Bronchial epithelial cell (primary cell): Measurements from ENCODE around the gene GON7. TPM values are rescaled to one million over a fixed set of nuclear protein-coding genes. Genes with fewer than 3 reads are reported as not detected.
A peak's percentile ranks its signal among the peaks of the same experiment; 100 is the strongest.
"Not testable (repeated sequence)": the region's sequence is repeated elsewhere in the genome, so short reads cannot be mapped to it uniquely, and the experiment has no call there.

Experiments
- DNase-seq: peaks from one replicate; pipeline ENCODE4 v3.0.0-alpha.2; 2010; ENCODE audit warnings: low read depth
- FAIRE-seq: peaks from 2 replicates; lab custom pipeline; 2011; peaks lifted over from hg19 to GRCh38; lab: Jason Lieb, UNC
- H3K27me3 ChIP-seq: 2 replicates; pipeline ENCODE4 v1.5.1; 2011; ENCODE audit warnings: low read length; ENCODE audit not compliant: control insufficient read depth, insufficient read depth
- H3K36me3 ChIP-seq: 2 replicates; pipeline ENCODE4 v1.5.1; 2011; ENCODE audit warnings: low read length; ENCODE audit not compliant: control insufficient read depth, insufficient read depth
- H3K4me3 ChIP-seq: 2 replicates; pipeline ENCODE4 v1.5.1; 2011; ENCODE audit warnings: mild to moderate bottlenecking, low read depth, low read length, control low read depth
- CTCF ChIP-seq: IDR thresholded peaks from 2 replicates; pipeline ENCODE4 v1.5.1; 2011; ENCODE audit warnings: mild to moderate bottlenecking, moderate library complexity, low read length, control low read depth, inconsistent platforms; ENCODE audit not compliant: insufficient read depth, severe bottlenecking
- total RNA-seq: library from RNA; depleted of rRNA; stranded (reverse); fragments of >200 nt; gene quantifications from 2 replicates; pipeline ENCODE4 v1.2.1, GENCODE V29; 2014

Gene GON7
- total RNA-seq, 1 donor from 2014 or later, result 11.6 TPM

- no peak overlapping the region for H3K4me3 ChIP-seq
- TF ChIP-seq CTCF, result no peak
- H3K27me3 ChIP-seq, result no peaks in the 10 kb centered on the region
- no peak for FAIRE-seq
- DNase-seq, result no peak
- H3K36me3 ChIP-seq, result no peaks in the 10 kb centered on the region
Observed at GRCh38 chr14:93163564-93163963, 43.3 kb downstream of the GON7 start.

- H3K27me3 ChIP-seq, result no peaks in the 10 kb centered on the region
- H3K36me3 ChIP-seq, result no peaks in the 10 kb centered on the region
- FAIRE-seq (no peak), DNase-seq (no peak)
- TF ChIP-seq CTCF, result no peak
- H3K4me3 ChIP-seq, result no peak overlapping the region
Observed at GRCh38 chr14:93161411-93161940, 45.4 kb downstream of the GON7 start.

- Histone ChIP-seq H3K36me3 (no peaks in the 10 kb centered on the region), H3K27me3 (no peaks in the 10 kb centered on the region), H3K4me3 (no peak overlapping the region)
- no peak for FAIRE-seq
- TF ChIP-seq CTCF, result peak; percentile 40
- DNase-seq, result no peak
Observed at GRCh38 chr14:93160353-93160801, 46.5 kb downstream of the GON7 start.

- FAIRE-seq, DNase-seq: not testable (repeated sequence)
Observed at GRCh38 chr14:93159625-93160352, 47.1 kb downstream of the GON7 start.

GRCh38 chr14:93158349-93158748 lies 48.5 kb downstream of the GON7 start:
- not testable (repeated sequence) for FAIRE-seq, DNase-seq, H3K27me3 ChIP-seq, H3K4me3 ChIP-seq, H3K36me3 ChIP-seq

More at GRCh38 chr14:93159625-93160352, 47.1 kb downstream of the GON7 start:
- H3K36me3 ChIP-seq, H3K4me3 ChIP-seq, H3K27me3 ChIP-seq: not testable (repeated sequence)

GRCh38 chr14:93156693-93157369 lies 50.0 kb downstream of the GON7 start:
- Histone ChIP-seq H3K27me3 (no peaks in the 10 kb centered on the region), H3K36me3 (no peaks in the 10 kb centered on the region), H3K4me3 (no peak overlapping the region)
- DNase-seq, result no peak
- TF ChIP-seq CTCF, result no peak
- FAIRE-seq, result no peak
